MM.1S (cell line): ENCODE measurements around the gene PNPLA3.
A peak's percentile ranks its signal among the peaks of the same experiment; 100 is the strongest.

ENCODE experiments used
- DNase-seq: peaks from one replicate; pipeline ENCODE4 v3.0.0-alpha.2; 2015
- H2AFZ ChIP-seq: fragments of 300-600 bp; sonication (generic); 2 replicates; pipeline ENCODE4 v1.6.0; 2016; ENCODE audit warnings: antibody characterized with exemption, low read length
- H3F3A ChIP-seq: fragments of 300-600 bp; sonication (generic); 2 replicates; pipeline ENCODE4 v1.6.1; 2016; ENCODE audit warnings: mild to moderate bottlenecking, antibody characterized with exemption, low read length, moderate library complexity, mixed read lengths; ENCODE audit not compliant: insufficient read depth
- H3K27ac ChIP-seq: fragments of 300-600 bp; sonication (generic); 2 replicates; pipeline ENCODE4 v1.5.1; 2016; ENCODE audit warnings: mild to moderate bottlenecking, low read length
- H3K27me3 ChIP-seq: fragments of 300-600 bp; sonication (generic); replicated peaks from 2 replicates; pipeline ENCODE4 v1.6.0; 2016; ENCODE audit warnings: low read length; ENCODE audit not compliant: insufficient read depth
- H3K36me3 ChIP-seq: fragments of 300-600 bp; sonication (generic); replicated peaks from 2 replicates; pipeline ENCODE4 v1.6.1; 2016; ENCODE audit warnings: mild to moderate bottlenecking, low read length, mixed read lengths; ENCODE audit not compliant: insufficient read depth
- H3K4me1 ChIP-seq: fragments of 300-600 bp; sonication (generic); 2 replicates; pipeline ENCODE4 v1.6.1; 2016; ENCODE audit warnings: low read length, mixed read lengths
- H3K4me2 ChIP-seq: fragments of 300-600 bp; sonication (generic); 2 replicates; pipeline ENCODE4 v1.6.0; 2016; ENCODE audit warnings: low read depth, low read length
- H3K4me3 ChIP-seq: fragments of 300-600 bp; sonication (generic); 2 replicates; pipeline ENCODE4 v1.5.1; 2016; ENCODE audit warnings: low read length, mixed read lengths
- H3K79me2 ChIP-seq: fragments of 300-600 bp; sonication (generic); 2 replicates; pipeline ENCODE4 v1.6.1; 2016; ENCODE audit warnings: mixed run types, low read length, mixed read lengths
- H3K9ac ChIP-seq: fragments of 300-600 bp; sonication (generic); 2 replicates; pipeline ENCODE4 v1.6.1; 2016; ENCODE audit warnings: low read length, mixed read lengths
- H3K9me2 ChIP-seq: fragments of 300-600 bp; sonication (generic); replicated peaks from 2 replicates; pipeline ENCODE4 v1.6.1; 2016; ENCODE audit warnings: mild to moderate bottlenecking, low read length, mixed read lengths; ENCODE audit not compliant: insufficient read depth
- H3K9me3 ChIP-seq: fragments of 300-600 bp; sonication (generic); replicated peaks from 2 replicates; pipeline ENCODE4 v1.6.1; 2016; ENCODE audit warnings: mild to moderate bottlenecking, low read length, mixed read lengths; ENCODE audit not compliant: insufficient read depth
- H4K20me1 ChIP-seq: fragments of 300-600 bp; sonication (generic); 2 replicates; pipeline ENCODE4 v1.6.1; 2016; ENCODE audit warnings: mild to moderate bottlenecking, low read length, moderate library complexity, mixed read lengths; ENCODE audit not compliant: insufficient read depth
- CTCF ChIP-seq: fragments of 300-600 bp; sonication (generic); IDR thresholded peaks from 2 replicates; pipeline ENCODE4 v1.5.1; 2016; ENCODE audit warnings: antibody characterized with exemption, low read length, mixed read lengths
- EZH2 ChIP-seq: fragments of 300-600 bp; sonication (generic); optimal IDR thresholded peaks from 2 replicates; pipeline ENCODE3; 2017; ENCODE audit warnings: low read depth, mild to moderate bottlenecking, antibody characterized with exemption, low read length, mixed read lengths
- EZH2phosphoT487 ChIP-seq: fragments of 300-600 bp; sonication (generic); IDR thresholded peaks from 2 replicates; pipeline ENCODE4 v1.6.1; 2018; ENCODE audit warnings: antibody characterized with exemption, low read length

Gene PNPLA3

GRCh38 chr22:43891360-43892182 lies 32.0 kb upstream of the PNPLA3 start, which contains the start of gene PNPLA5:
TSS of gene PNPLA5 (minus strand) at chr22:43892013. CDS start at chr22:43891880, 133 bp downstream.
- H3K79me2 ChIP-seq = no peaks in the 10 kb centered on the region
- H3K9me2 ChIP-seq = no peaks in the 10 kb centered on the region
- H3F3A ChIP-seq = no peaks in the 10 kb centered on the region
- H3K9me3 ChIP-seq = no peaks in the 10 kb centered on the region
- peaks cover 95% of the 10 kb centered on the region for H3K27me3 ChIP-seq
- H3K4me2 ChIP-seq = peak within 1 kb of the TSS; percentile 21; the same call in 1 of the 2 replicates
- TF ChIP-seq EZH2 = no peak
- no peak for TF ChIP-seq EZH2phosphoT487
- TF ChIP-seq CTCF = no peak
- DNase-seq = no peak
- 0 out of 2 replicates have a peak within 1 kb of the TSS, but pooled peaks have one; percentile 11 for H2AFZ ChIP-seq
- no peak within 1 kb of the TSS for H3K9ac ChIP-seq
- H3K4me1 ChIP-seq = no peaks in the 10 kb centered on the region
- no peak within 1 kb of the TSS for H3K4me3 ChIP-seq
- no peaks in the 10 kb centered on the region for H4K20me1 ChIP-seq
- H3K36me3 ChIP-seq = no peaks in the 10 kb centered on the region
- H3K27ac ChIP-seq = no peak within 1 kb of the TSS

- no peaks in the 10 kb centered on the region for H4K20me1 ChIP-seq
- H3F3A ChIP-seq = no peaks in the 10 kb centered on the region
- no peaks in the 10 kb centered on the region for H3K9me3 ChIP-seq
- TF ChIP-seq EZH2phosphoT487 (no peak), EZH2 (no peak), CTCF (no peak)
- H2AFZ ChIP-seq = no peak overlapping the region
- H3K9ac ChIP-seq = no peak overlapping the region
- no peaks in the 10 kb centered on the region for H3K36me3 ChIP-seq
- H3K4me2 ChIP-seq = no peak overlapping the region
- peaks cover 90% of the 10 kb centered on the region for H3K27me3 ChIP-seq
- H3K27ac ChIP-seq = no peak overlapping the region
- no peak for DNase-seq
- no peak overlapping the region for H3K4me3 ChIP-seq
- H3K79me2 ChIP-seq = no peaks in the 10 kb centered on the region
- no peaks in the 10 kb centered on the region for H3K9me2 ChIP-seq
- no peaks in the 10 kb centered on the region for H3K4me1 ChIP-seq
Measured at GRCh38 chr22:43892183-43892894, 31.3 kb upstream of the PNPLA3 start.

DNA sequence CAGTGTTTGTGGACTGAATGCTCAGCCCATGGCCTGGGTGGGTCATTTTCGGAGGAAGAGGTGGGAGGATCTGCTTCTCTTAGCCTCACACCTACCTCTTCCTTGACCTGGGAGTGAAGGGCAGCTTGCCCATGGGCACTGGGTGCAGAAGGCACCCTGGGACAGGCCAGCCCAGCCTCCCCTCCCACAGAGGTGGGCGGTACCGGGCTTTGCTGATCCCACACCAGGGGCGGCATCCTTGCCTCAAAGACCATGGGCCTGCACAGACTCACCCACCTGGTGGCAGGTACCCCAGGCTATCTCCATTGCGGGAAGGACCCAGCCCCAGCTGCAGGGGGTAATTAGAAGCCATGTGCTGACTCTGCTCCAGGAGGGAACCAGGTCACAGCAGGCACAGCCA lies 30.3 kb upstream of the PNPLA3 start:
- Histone ChIP-seq H3K4me2 (no peak overlapping the region), H3K4me3 (no peak overlapping the region), H3K36me3 (no peaks in the 10 kb centered on the region), H3K4me1 (no peaks in the 10 kb centered on the region), H3K9me2 (no peaks in the 10 kb centered on the region), H3K79me2 (no peaks in the 10 kb centered on the region), H3K9ac (no peak overlapping the region), H4K20me1 (no peaks in the 10 kb centered on the region), H3K9me3 (no peaks in the 10 kb centered on the region), H3F3A (no peaks in the 10 kb centered on the region), H3K27ac (no peak overlapping the region), H2AFZ (no peak overlapping the region), H3K27me3 (peaks cover 92% of the 10 kb centered on the region)
- no peak for DNase-seq
- no peak for TF ChIP-seq CTCF
- TF ChIP-seq EZH2phosphoT487 = no peak
- no peak for TF ChIP-seq EZH2
